ENCODE data around the gene PLXDC1.
"Not testable (repeated sequence)": the region's sequence is repeated elsewhere in the genome, so short reads cannot be mapped to it uniquely, and the experiment has no call there.

The PLXDC1 gene

DNA sequence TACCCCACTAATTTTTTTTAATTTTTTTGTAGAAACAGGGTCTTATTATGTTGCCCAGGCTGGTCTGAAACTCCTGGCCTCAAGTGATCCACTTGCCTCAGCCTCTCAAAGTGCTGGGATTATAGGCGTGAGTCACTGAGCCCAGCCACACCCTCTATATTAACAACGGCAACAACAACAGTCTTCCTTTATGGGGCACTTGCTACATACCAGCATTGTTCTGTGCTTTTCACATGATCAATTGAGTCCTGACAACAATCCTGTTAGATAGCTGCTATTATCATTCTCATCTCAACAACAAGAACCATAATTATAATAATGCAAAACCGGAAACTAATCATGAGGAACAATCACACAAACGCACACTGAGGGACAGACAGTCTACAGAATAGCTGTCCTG is 27.1 kb upstream of the PLXDC1 start:
- FAIRE-seq, result no peak

DNA sequence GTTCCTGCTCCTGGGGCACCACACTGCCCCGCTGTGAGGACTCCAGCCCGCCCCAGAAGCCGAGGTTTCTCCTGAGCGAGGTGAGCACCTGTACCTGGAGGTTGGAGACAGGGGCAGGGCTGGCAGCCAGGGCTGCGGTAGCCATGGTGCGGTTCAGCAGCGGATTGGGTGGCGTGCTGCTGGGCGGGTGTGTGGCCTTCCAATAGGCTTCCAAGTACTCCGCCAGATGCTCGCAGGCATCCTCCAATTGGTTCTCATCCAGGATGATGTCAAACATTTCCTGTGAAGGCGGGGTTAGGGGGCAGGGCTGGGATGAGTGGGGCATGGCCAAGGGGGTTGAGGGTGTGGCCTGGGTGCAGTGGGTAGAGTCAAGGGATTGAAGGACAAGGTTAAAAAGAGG is 25.8 kb upstream of the PLXDC1 start:
- no peak for FAIRE-seq

DNA sequence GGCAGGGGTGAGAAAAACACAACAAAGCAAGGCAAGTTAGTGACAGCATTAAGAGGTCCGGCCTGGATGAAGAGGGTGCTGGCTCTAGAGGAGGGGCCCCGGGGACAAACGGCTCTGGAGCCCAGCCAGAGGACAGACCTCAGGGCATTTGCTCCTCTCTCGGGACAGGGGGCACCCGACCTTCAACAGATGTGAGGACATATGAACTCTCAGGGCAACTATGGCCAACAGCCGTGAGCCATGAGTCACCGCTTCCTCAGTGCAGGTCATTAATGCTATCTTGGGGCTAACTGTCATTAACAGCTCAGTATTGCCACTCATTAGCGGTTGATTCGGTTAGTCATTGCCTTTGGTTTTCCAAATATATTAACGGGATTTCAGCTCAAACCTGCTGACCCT is 24.3 kb upstream of the PLXDC1 start:
- FAIRE-seq, result no peak

DNA sequence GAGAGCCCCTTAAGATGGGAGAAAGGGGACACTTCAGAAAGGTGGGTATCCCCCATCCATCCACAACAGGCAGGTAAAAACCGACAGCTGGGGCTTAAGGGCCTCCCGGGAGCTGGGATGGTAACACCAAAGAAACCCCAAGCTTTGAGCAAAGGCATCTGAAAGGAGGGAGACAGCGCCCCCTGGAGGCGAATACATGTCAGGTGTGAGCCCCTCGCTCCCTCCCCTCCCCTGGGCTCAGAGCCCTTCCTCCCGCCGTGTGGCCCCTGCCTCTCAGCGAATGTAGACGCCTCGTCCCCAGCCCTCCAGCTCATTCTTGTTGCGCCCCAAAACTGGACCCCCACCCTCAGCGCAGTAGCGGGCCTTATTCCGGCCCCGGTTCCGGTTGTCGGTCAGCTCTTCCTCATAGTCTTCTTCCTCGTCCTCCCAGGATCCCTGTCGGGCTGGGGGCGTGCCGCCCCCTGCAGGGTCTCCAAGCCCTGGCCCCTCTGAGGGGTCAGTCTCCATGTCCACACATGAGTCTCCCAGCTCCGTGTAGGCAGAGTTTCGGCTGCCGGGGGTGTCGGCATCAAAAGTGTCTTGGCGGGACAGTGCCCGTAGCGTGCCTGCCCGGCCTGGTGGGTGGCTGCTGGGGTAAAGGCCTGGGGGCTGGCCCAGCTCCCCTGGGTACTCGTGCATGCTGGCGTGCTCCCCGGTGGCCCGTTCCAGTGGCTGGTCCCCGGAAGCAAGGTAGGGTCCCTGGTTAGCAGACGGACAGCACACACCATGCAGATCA is 23.7 kb upstream of the PLXDC1 start:
- no peak for FAIRE-seq

DNA sequence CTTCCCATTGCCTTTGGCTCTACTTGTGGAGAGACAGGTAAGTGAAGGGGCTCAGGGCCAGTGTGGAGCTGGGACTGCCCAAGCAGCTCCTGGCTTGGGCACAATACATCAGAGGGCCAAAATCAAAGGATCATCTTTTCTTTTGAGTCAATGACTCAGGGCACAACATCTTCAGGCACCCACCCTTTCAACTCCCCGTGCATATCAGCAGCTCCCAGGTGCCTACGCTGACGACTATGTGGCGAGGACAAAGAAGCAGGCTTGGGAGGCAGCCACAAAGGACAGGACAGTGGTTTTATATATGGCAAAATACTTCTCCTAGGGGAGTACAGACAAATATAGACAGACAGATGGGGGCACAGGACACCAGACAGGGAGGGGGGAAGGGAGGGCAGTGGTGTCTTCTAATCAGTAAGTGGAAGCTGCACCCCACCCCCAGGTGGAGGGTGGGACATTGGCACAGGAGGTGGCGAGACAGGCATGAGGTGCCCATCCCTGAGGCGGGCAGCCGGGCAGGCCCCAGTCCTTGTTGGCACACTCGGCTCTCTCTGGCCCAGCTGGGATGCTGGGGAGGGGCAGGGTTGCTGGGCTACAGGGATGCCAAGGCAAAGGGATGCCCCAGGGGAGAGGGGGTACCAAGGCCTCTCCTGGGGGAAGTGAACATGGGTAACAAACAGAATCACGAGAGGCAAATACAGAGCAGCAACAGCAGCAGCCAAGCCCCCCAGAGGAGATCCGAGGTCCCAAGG is 22.3 kb upstream of the PLXDC1 start:
- FAIRE-seq, result no peak

DNA sequence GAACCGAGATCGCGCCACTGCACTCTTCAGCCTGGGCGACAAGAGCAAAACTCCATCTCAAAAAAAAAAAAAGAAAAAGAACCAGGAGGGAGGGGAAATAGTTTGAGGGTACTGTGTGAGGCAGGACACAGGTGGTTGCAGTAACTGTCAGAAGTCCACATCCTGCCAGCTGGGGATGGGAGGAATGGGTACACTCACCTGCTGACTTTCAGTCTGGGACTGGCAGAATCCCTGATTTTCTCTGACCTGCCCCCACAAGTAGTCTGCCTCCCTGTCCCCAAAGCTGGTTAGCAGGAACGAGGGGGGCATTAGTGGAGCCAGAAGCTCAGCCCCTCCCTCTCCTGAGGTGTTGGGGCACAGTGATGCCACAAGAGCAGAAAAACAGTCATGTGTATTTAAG is 21.6 kb upstream of the PLXDC1 start:
- FAIRE-seq, result no peak

DNA sequence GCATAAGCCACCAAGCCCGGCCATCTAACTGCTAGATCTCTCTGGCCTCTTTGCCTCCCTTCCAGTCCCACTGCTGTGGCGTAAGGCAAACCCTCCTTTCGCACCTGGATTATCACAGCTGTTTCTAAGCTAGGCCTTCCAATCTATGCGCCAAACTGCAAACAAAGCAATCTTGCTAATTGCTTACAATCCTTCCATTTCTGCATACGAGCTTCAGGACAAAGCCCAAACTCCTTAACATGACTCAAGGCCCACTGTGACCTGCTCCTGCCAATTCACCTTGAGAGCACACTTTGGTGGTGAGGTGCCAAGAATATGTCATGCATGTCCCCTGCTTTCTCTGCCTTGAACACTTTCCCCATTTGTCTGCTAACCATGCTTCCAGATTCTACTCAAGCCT is 20.5 kb upstream of the PLXDC1 start:
- no peak for FAIRE-seq

DNA sequence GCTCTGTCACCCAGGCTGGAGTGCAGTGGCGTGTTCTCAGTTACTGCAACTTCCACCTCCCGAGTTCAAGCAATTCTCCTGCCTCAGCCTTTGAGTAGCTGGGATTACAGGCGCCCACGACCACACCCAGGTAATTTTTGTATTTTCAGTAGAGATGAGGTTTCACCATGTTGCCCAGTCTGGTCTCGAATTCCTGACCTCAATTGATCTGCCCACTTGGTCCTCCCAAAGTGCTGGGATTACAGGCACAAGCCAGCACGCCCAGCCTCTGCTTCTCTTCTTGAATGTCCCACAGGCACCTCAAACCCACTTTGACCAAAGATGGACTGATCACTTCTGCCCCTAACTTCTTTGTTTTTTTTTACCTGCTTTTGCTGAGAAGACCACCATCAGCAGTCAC is 19.1 kb upstream of the PLXDC1 start:
- FAIRE-seq, result no peak

DNA sequence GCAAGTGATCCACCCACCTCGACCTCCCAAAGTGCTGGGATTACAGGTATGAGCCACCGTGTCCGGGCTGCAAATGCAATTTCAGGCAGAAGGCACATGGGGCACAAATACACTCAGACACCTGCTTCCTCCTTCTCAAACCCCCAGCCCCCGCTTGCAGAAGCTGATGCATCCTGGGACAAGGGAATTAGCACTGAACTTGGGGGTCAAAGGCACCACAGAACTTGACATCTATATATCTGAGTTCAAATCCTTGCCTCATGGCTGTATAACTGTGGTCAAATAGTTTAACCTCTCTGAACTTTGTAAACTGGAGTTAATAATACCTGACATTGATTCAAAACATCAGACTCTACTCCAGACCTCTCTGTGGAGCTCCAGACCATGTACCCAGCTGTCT is 18.7 kb upstream of the PLXDC1 start:
- no peak for FAIRE-seq

DNA sequence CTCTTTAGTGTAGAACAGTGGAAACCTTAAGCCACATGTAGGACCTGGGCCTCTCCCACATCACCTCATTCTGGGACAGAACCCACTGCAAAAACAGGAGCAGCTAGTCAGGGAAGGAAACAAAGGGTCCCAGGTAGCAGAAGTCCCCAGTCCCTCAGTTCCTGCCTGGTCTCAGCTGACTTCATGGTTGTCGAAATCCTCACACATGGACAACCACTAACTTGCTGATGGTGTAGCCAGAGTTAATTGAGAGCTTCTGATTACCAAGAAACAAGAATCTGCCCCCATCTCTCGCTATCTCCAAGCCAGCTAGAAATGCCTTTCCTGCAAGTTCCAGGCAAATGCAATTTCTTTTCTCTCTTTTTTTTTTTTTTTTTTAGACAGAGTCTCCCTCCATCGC is 18.1 kb upstream of the PLXDC1 start:
- FAIRE-seq, result no peak

DNA sequence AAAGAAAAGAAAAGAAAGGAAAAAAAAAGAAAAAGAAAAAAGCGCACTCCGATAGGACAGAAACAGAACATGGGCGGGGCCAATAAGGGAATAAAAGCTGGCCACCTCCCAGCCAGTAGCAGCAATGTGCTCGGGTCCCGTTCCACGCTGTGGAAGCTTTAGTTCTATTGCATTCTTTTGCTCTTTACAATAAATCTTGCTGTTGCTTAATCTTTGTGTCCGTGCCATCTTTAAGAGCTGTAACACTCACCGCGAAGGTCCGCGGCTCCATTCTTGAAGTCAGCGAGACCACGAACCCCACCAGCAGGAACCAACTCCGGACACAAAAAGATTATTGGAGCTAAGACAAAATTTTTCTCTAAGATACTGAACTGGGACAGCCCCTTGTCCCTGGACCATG is 17.7 kb upstream of the PLXDC1 start:
- no peak for FAIRE-seq

DNA sequence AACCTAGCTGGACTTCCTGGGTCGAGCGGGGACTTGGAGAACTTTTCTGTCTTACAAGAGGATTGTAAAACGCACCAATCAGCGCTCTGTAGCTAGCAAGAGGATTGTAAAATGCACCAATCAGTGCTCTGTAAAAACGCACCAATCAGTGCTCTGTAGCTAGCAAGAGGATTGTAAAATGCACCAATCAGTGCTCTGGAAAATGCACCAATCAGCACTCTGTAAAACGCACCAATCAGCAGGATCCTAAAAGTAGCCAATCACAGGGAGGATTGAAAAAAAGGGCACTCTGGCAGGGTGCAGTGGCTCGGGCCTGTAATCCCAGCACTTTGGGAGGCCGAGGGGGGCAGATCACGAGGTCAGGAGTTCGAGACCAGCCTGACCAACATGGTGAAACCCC is 17.1 kb upstream of the PLXDC1 start:
- FAIRE-seq, result not testable (repeated sequence)

DNA sequence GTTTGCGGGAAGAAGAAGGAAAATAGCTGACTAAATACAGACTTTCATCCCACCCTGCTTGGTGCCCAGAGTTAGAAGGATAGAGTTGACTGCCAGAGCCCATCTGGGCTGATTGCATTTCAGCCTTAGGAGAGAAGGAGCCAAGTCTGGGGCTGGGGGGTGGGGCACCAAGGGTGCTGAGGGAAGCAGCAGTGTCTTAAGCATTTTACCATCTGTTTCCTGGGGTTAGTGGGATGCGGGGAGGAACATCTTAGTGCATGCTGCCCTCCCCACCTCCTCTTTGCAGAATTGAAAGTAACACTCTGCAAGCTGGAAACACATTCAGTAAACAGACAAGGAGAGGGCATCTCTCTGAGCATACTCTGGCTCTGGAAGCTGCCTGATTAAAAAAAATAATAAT is 16.0 kb upstream of the PLXDC1 start:
- no peak for FAIRE-seq

DNA sequence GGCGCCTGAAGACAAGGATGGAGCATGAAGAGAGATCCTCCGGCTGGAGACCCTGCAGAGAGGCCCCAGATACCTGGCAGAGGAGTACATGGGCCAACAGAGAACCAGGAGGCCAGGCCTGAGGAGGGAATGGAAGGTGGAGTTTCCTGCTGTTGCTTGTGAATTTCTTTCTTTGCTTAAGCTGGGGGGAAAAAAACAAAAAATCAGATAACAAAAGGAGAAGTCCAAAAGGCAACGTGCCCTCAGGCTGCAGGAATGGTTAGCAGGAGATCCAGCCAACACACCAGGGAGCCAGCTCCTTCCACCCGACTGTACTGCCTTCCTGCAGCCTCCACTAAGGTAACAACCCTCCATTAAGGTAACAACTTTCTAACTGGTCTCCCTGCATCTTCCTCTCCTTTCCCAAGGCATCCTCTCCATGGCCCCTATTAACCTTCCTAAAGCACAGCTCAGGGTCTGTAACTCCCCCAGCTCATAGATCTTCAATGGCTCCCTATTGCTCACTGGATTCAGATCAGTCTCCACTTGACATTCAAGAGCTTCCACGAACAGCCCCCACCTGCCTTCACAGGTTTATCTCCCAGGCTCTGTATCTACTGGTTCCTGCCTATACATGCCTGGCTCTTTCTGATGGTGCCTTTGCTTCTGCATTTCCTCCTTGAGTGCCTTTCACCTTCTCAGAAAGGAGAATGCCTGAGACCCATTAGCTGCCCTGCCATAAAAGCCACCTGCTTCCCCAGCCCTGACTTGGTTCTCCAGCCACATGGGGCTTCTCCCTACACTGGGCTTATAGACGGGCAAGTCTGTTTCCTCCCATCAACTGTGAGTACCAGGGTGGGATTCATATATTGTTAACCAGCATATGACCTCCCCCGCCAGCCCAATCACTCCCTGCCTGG is 15.2 kb upstream of the PLXDC1 start:
- no peak for FAIRE-seq

DNA sequence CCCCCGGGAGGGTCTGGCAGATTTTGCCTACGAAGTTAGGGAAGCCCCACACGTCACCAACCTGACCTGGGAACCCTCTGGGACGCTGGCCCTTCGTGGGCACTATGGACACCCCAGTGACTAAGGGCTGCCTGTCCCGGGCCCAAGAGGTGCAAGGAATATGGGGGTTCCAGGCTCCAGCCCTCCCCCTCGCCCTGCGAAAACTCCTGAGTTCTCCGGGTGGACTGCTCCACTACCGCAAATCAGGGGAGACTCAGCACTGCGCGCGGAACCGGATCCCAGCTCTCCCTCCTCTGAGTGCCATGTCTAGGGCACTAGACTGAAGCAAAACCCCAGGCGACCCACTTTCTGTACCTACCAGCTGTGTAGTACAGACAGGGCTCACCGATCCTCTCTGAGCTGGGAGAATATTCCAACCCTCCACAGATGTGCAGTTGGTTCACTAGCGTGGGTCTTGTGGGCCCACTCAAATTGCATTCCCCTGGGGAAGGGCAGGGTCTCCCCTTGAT is 14.5 kb upstream of the PLXDC1 start, which contains the start of gene ARL5C:
Gene ARL5C, minus strand, starts transcription at position 321 of the 509 bp plus-strand sequence. CDS start 401 bp downstream, outside the sequence.
- FAIRE-seq, result no peak

DNA sequence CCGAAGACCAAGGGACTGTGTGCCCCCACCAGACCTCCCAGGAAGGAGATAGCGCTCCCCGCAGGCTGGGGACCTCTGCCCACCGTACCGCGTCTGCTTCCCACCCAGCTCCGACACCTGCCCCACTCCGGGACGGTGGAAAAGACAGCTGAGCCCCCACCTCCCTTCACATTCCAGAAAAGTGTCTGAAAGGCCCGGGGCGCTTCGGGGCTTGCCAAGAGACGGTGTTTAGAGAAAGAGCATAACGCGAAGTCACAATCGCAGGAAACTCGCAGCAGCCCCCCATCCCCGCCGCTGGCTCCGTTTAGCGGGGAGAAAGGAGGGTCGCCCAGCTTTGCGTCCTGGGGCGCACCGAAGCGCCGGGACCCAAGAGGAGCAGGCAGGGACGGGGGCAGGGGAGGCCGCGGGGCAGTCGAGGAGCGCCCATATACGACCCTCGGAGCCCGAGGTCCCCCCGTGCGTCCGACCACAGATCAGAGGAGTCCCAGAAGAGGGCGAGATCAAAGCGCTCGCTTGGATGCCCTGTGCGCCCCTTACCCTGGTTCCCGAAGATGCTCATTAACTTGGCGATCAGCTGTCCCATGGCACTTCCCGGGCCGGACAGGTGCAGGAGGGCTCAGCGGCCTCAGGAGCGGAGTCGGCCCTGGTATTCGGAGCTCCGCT is 13.9 kb upstream of the PLXDC1 start:
- no peak for FAIRE-seq

DNA sequence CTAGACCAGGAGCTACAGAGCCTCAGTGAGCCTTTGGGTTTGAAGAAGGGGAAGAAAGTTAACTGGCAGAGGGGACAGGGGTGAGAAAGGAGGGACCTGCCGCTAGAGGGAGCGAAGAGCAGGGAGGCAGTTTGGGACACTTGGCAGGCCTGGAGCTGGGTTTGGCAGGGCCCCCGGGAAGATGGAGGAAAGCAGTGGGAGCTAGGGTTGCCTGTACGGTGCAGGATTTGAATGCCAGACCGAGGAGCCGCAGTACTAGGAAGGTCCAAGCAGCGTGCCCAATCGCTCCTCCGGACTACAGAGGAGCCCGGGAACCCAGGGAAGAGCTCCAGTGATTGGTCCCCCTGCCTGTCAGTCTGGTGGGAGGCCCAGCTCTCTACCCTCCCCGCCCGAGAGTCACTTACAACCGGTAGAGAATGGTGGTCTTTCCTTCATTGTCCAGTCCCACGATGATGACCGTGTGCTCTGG is 13.3 kb upstream of the PLXDC1 start:
- FAIRE-seq, result no peak

DNA sequence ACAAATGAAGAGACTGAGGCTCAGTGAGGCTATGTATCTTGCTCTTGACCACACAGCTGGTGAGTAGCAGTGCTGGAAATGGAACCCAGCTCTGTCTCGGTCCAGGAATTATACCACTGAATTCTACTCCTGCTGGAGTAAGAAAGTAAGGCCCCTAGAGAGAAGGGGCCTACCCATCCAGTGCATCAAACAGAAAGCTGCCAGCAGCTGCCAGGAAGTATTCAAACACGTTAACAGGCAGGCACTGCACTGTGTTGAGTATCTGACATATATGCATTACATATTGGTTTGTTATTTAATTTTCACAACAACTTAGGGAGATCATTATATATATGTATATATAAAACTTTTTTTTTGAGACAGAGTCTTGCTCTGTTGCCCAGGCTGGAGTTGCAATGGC is 10.5 kb upstream of the PLXDC1 start:
- no peak for FAIRE-seq

DNA sequence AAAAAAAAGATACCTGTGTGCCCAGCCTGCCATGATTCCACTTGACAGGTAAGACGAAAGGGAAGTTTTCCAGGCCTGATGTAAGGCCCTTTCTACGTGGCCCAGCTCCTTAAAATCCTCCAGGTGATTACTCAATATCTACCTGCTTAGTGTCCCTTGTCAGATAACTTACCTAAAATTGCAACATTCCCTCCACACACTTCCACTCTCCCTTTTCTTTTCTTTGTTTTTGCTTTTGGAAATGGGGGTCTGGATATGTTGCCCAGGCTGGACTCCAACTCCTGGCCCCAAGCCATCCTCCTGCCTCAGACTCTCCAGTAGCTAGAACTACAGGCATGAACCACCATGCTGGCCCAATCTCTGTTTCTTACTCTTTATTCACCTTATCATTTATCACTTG is 7.2 kb upstream of the PLXDC1 start:
- FAIRE-seq, result no peak

DNA sequence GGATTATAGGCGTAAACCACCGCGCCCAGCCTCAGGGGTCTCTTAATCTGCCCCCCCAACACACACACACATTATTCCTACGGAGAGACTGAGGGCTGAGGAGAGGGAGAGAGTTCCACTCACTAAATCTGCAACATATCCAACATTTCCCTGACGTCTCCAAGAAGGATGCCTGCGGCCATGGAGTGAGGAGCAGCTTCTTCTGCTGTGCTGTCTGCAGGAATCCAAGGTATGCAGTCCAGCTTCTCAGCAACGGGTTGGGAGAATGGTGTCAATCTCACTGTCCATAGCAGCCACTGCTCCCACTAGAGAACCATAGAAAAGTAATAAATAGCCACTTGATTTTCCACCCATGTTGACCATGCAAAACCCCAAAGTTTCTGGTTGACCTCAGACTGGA is 5.1 kb upstream of the PLXDC1 start:
- FAIRE-seq, result no peak

DNA sequence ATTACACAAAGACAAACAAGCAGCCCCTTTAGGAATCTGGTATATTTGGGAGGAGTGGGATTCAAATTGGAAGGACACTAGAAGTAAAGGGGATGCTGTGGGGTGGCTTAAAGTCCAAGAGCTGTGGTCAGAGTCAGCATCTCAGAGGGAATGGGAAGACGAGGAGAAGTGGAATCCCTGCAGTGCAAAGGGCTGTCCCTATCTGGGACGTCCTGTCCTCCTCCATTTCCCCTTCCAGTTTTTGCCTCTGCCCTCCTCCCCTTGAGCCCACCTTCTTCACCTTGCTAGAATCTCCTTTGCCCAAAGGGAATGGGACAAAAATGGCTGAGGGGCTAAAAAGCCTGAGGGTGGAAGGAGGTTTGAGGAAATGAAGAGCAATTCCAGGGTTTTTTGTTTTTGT is 4.2 kb upstream of the PLXDC1 start:
- no peak for FAIRE-seq

DNA sequence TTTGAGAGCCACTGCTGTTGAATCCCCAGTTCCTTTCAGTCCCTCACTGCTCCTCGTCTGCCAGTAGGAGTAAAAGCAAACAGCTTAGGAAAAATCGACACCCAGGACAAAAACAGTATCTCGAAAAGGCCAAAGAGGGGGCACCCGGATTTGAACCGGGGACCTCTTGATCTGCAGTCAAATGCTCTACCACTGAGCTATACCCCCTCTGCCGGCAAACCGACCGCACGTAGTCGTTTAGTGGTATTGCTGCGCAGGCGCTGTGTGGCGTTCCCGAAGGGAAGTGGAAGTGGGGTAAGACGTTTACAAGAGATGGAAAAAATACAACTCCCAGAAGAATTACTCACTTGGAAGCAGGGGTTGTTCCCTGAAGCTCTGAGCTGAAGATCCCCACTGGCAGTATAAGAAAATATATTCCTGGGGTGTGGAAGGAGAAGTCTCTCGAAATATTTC is 2.2 kb upstream of the PLXDC1 start:
- FAIRE-seq, result no peak

All from A204.1 (cell line).